Left ventricle myocardium inferior (tissue), 1 donor: ENCODE measurements around the gene ZFP90. TPM values are rescaled to one million over a fixed set of nuclear protein-coding genes. Genes with fewer than 3 reads are reported as not detected.

ENCODE experiments used
- DNase-seq: peaks from one replicate; pipeline ENCODE4 v3.0.0-alpha.2; 2020
- H3K27ac ChIP-seq: fragments of 200-600 bp; replicated peaks from 2 replicates; pipeline ENCODE4 v1.8.0; 2021
- H3K27me3 ChIP-seq: fragments of 200-600 bp; 2 replicates; pipeline ENCODE4 v1.8.0; 2021; ENCODE audit warnings: low read depth
- H3K36me3 ChIP-seq: fragments of 200-600 bp; 2 replicates; pipeline ENCODE4 v1.8.0; 2021
- H3K4me1 ChIP-seq: fragments of 200-600 bp; 2 replicates; pipeline ENCODE4 v1.8.0; 2021
- H3K4me3 ChIP-seq: fragments of 200-600 bp; 2 replicates; pipeline ENCODE4 v1.8.0; 2021; ENCODE audit warnings: mild to moderate bottlenecking, moderate library complexity
- H3K9me3 ChIP-seq: fragments of 200-600 bp; replicated peaks from 2 replicates; pipeline ENCODE4 v1.8.0; 2021
- CTCF ChIP-seq: fragments of 200-600 bp; IDR thresholded peaks from 2 replicates; pipeline ENCODE4 v1.8.0; 2021; ENCODE audit warnings: antibody characterized with exemption, mild to moderate bottlenecking, borderline replicate concordance
- intact Hi-C: fragments of 100-400 bp; cut with micrococcal nuclease; formaldehyde crosslinking; loops from one replicate; pipeline ENCODE4 v1.11.0; 2022
- total RNA-seq: library from RNA; stranded (reverse); fragmentation: NEBNext Ultra II Directional; extraction: Animal tissue kit (Norgen Biotek cat#: 25700); gene quantifications from one replicate; pipeline ENCODE4 v1.2.1, GENCODE V29; 2021
- donor health status: DM: no; HTN: yes; CAD: no; lungs with severe emphysema.

Gene ZFP90
- total RNA-seq, 1 donor from 2014 or later: 11.0 TPM

GRCh38 chr16:68510775-68511174, 28.3 kb upstream of the ZFP90 start:
- H3K4me1 ChIP-seq: peaks cover 6% of the 10 kb centered on the region
- intact Hi-C loops: loop anchor here (5.0 kb wide), 1 partner anchor 113 kb away; no protein-coding TSS in a partner anchor
- H3K36me3 ChIP-seq: no peaks in the 10 kb centered on the region
- no peaks in the 10 kb centered on the region for H3K9me3 ChIP-seq
- no peak overlapping the region for H3K27ac ChIP-seq
- no peak overlapping the region for H3K4me3 ChIP-seq
- no peak for DNase-seq
- peaks cover 45% of the 10 kb centered on the region for H3K27me3 ChIP-seq
- no peak for TF ChIP-seq CTCF

- no peak overlapping the region for H3K4me3 ChIP-seq
- intact Hi-C loops: loop anchor here (5.0 kb wide), 1 partner anchor 115 kb away; no protein-coding TSS in a partner anchor
- DNase-seq: no peak
- H3K9me3 ChIP-seq: no peaks in the 10 kb centered on the region
- no peaks in the 10 kb centered on the region for H3K36me3 ChIP-seq
- no peak for TF ChIP-seq CTCF
- H3K27ac ChIP-seq: no peak overlapping the region
- H3K4me1 ChIP-seq: peaks cover 6% of the 10 kb centered on the region
- H3K27me3 ChIP-seq: peaks cover 33% of the 10 kb centered on the region
Measured at GRCh38 chr16:68512183-68512582, 26.9 kb upstream of the ZFP90 start.

GRCh38 chr16:68512742-68513141, 26.3 kb upstream of the ZFP90 start:
- no peak overlapping the region for H3K27ac ChIP-seq
- DNase-seq: no peak
- H3K27me3 ChIP-seq: peaks cover 27% of the 10 kb centered on the region
- no peak for TF ChIP-seq CTCF
- no peaks in the 10 kb centered on the region for H3K9me3 ChIP-seq
- no peaks in the 10 kb centered on the region for H3K36me3 ChIP-seq
- H3K4me3 ChIP-seq: no peak overlapping the region
- peaks cover 6% of the 10 kb centered on the region for H3K4me1 ChIP-seq
- intact Hi-C loops: loop anchor here (5.0 kb wide), 1 partner anchor 115 kb away; no protein-coding TSS in a partner anchor

- Histone ChIP-seq H3K4me3 (no peak overlapping the region), H3K36me3 (no peaks in the 10 kb centered on the region), H3K27ac (no peak overlapping the region), H3K27me3 (peaks cover 10% of the 10 kb centered on the region), H3K9me3 (no peaks in the 10 kb centered on the region), H3K4me1 (peaks cover 6% of the 10 kb centered on the region)
- intact Hi-C loops: loop anchor here (5.0 kb wide), 1 partner anchor 117 kb away; no protein-coding TSS in a partner anchor
- TF ChIP-seq CTCF: no peak
- DNase-seq: no peak
Measured at GRCh38 chr16:68514511-68514910, 24.6 kb upstream of the ZFP90 start.

- no peaks in the 10 kb centered on the region for H3K27me3 ChIP-seq
- intact Hi-C loops: no loop called here
- no peak overlapping the region for H3K27ac ChIP-seq
- DNase-seq: no peak
- TF ChIP-seq CTCF: no peak
- no peaks in the 10 kb centered on the region for H3K9me3 ChIP-seq
- H3K36me3 ChIP-seq: no peaks in the 10 kb centered on the region
- H3K4me3 ChIP-seq: no peak overlapping the region
- peaks cover 7% of the 10 kb centered on the region for H3K4me1 ChIP-seq
Measured at GRCh38 chr16:68517606-68518166, 21.4 kb upstream of the ZFP90 start.
